OCI-LY7 (cell line): ENCODE data around the gene ELN. TPM values are rescaled to one million over a fixed set of nuclear protein-coding genes. Genes with fewer than 3 reads are reported as not detected.

Source experiments
- BruUV-seq: library from RNA; stranded (reverse); fragments of 400-500 nt; replicated peaks from 2 replicates; lab custom pipeline; 2021; lab: Mats Ljungman, UMichigan
- CTCF ChIA-PET: fragments of 300-600 bp; sonication (Branson Sonifier 250); formaldehyde crosslinking; loops from one replicate; lab custom pipeline; 2022; ENCODE audit warnings: antibody characterized with exemption; ENCODE audit not compliant: unreplicated experiment; lab: Charles Lee
- POLR2A ChIA-PET: fragments of 300-600 bp; sonication (Branson Sonifier 250); formaldehyde crosslinking; loops from one replicate; lab custom pipeline; 2022; ENCODE audit warnings: antibody characterized with exemption; lab: Charles Lee
- DNase-seq: peaks from one replicate; pipeline ENCODE4 v3.0.0-alpha.2; 2015; ENCODE audit warnings: low spot score
- H2AFZ ChIP-seq: fragments of 200-600 bp; sonication (generic), shearing (Covaris generic); 2 replicates; pipeline ENCODE4 v1.6.1; 2014; ENCODE audit warnings: mild to moderate bottlenecking, antibody characterized with exemption, low read length, moderate library complexity
- H3K27ac ChIP-seq: fragments of 200-600 bp; sonication (generic); 2 replicates; pipeline ENCODE4 v1.5.1; 2014; ENCODE audit warnings: mixed run types, low read depth, mild to moderate bottlenecking, moderate library complexity, low read length, inconsistent platforms; ENCODE audit not compliant: poor library complexity, severe bottlenecking
- H3K36me3 ChIP-seq: fragments of 200-600 bp; sonication (generic); 2 replicates; pipeline ENCODE4 v1.6.1; 2014; ENCODE audit warnings: mild to moderate bottlenecking, antibody characterized with exemption, low read length, moderate library complexity, mixed read lengths; ENCODE audit not compliant: insufficient read depth
- H3K4me1 ChIP-seq: fragments of 200-600 bp; sonication (generic); 2 replicates; pipeline ENCODE4 v1.5.1; 2014; ENCODE audit warnings: mild to moderate bottlenecking, low read length; ENCODE audit not compliant: insufficient read depth, poor library complexity, severe bottlenecking
- H3K4me2 ChIP-seq: fragments of 200-600 bp; sonication (generic); 2 replicates; pipeline ENCODE4 v1.6.1; 2014; ENCODE audit warnings: mild to moderate bottlenecking, low read length
- H3K4me3 ChIP-seq: fragments of 200-600 bp; sonication (generic); 2 replicates; pipeline ENCODE4 v1.5.1; 2014; ENCODE audit warnings: mild to moderate bottlenecking, low read depth, low read length; ENCODE audit not compliant: poor library complexity, severe bottlenecking
- H3K79me2 ChIP-seq: fragments of 200-600 bp; sonication (generic); 2 replicates; pipeline ENCODE4 v1.6.1; 2016; ENCODE audit warnings: low read depth, mild to moderate bottlenecking, low read length, moderate library complexity, mixed read lengths; ENCODE audit not compliant: insufficient read depth
- H3K9me2 ChIP-seq: fragments of 200-600 bp; sonication (generic); 2 replicates; pipeline ENCODE4 v1.6.1; 2016; ENCODE audit warnings: mild to moderate bottlenecking, low read length, mixed read lengths; ENCODE audit not compliant: insufficient read depth
- H3K9me3 ChIP-seq: fragments of 200-600 bp; sonication (generic); 2 replicates; pipeline ENCODE4 v1.6.1; 2014; ENCODE audit warnings: mild to moderate bottlenecking, mixed run types, low read length, mixed read lengths
- H4K20me1 ChIP-seq: fragments of 200-600 bp; sonication (generic); 2 replicates; pipeline ENCODE4 v1.6.1; 2014; ENCODE audit warnings: mild to moderate bottlenecking, antibody characterized with exemption, low read length, moderate library complexity, mixed read lengths; ENCODE audit not compliant: insufficient read depth
- CTCF ChIP-seq: fragments of 200-600 bp; sonication (generic); conservative IDR thresholded peaks from 2 replicates; pipeline ENCODE4 v1.5.1; 2014; ENCODE audit warnings: mild to moderate bottlenecking, antibody characterized with exemption, low read length, moderate library complexity, mixed read lengths
- EZH2phosphoT487 ChIP-seq: fragments of 200-600 bp; sonication (generic); IDR thresholded peaks from 2 replicates; pipeline ENCODE4 v1.6.1; 2018; ENCODE audit warnings: low read depth, borderline replicate concordance, mild to moderate bottlenecking, mixed run types, antibody characterized with exemption, low read length, moderate library complexity, mixed read lengths
- intact Hi-C: fragments of 100-400 bp; cut with micrococcal nuclease; formaldehyde crosslinking; loops from one replicate; pipeline ENCODE4 v1.10.0; 2022; ENCODE audit not compliant: unreplicated experiment
- total RNA-seq, 2 experiments: library from RNA; depleted of rRNA in 1 of 2; stranded (reverse); fragments of >200 nt in 1 of 2; shearing (Covaris generic) in 1 of 2; gene quantifications; 2 replicates each; pipeline ENCODE4 v1.2.3, GENCODE V29; 2014 to 2022

Gene ELN
- total RNA-seq, 2 experiments from 2014 or later: not detected

- no peak overlapping the region for H3K4me3 ChIP-seq
- DNase-seq: no peak
- TF ChIP-seq CTCF: no peak
- TF ChIP-seq EZH2phosphoT487: no peak
- no peaks in the 10 kb centered on the region for H3K9me3 ChIP-seq
- H3K4me1 ChIP-seq: no peaks in the 10 kb centered on the region
- no peak overlapping the region for H3K4me2 ChIP-seq
- no TSS peak for BruUV-seq
- H3K79me2 ChIP-seq: no peaks in the 10 kb centered on the region
- no peak overlapping the region for H2AFZ ChIP-seq
- ChIA-PET POLR2A (no interaction called here), CTCF (no interaction called here)
- no peaks in the 10 kb centered on the region for H4K20me1 ChIP-seq
- H3K36me3 ChIP-seq: no peaks in the 10 kb centered on the region
- intact Hi-C loops: no loop called here
- H3K9me2 ChIP-seq: no peaks in the 10 kb centered on the region
- H3K27ac ChIP-seq: no peak overlapping the region
Measured at GRCh38 chr7:74030861-74031260, 2.9 kb downstream of the ELN start.

- BruUV-seq: no TSS peak
- POLR2A ChIA-PET: no interaction called here
- H3K4me1 ChIP-seq: no peaks in the 10 kb centered on the region
Measured at GRCh38 chr7:74031403-74032190, 3.6 kb downstream of the ELN start.

More at GRCh38 chr7:74031403-74032190, 3.6 kb downstream of the ELN start:
- Histone ChIP-seq H2AFZ (no peak overlapping the region), H3K36me3 (no peaks in the 10 kb centered on the region), H4K20me1 (no peaks in the 10 kb centered on the region), H3K4me2 (no peak overlapping the region), H3K27ac (no peak overlapping the region), H3K9me3 (no peaks in the 10 kb centered on the region), H3K9me2 (no peaks in the 10 kb centered on the region), H3K79me2 (no peaks in the 10 kb centered on the region), H3K4me3 (no peak overlapping the region)
- DNase-seq: no peak
- CTCF ChIA-PET: no interaction called here
- intact Hi-C loops: no loop called here
- no peak for TF ChIP-seq EZH2phosphoT487
- no peak for TF ChIP-seq CTCF
